ENCODE results near the gene ZBTB7C. TPM values are rescaled to one million over a fixed set of nuclear protein-coding genes. Genes with fewer than 3 reads are reported as not detected.

Gene ZBTB7C
- total and polyA plus RNA-seq, 9 of the 15 experiments (the other 6 are each of a cell fraction or from before 2014, with no cell fraction given), result not detected

- TF ChIP-seq ZNF764 (CRISPR knock-in tag; IDR thresholded peaks at IDR 0.05; ENCODE audit: low read depth), result no peak
- TF ChIP-seq ZNF609 (CRISPR knock-in tag; IDR thresholded peaks at IDR 0.05; ENCODE audit: borderline replicate concordance), result no peak
- TF ChIP-seq TFE3 (CRISPR knock-in tag; IDR thresholded peaks at IDR 0.05), result no peak
- TF ChIP-seq MTA3 (IDR thresholded peaks at IDR 0.05; ENCODE audit: borderline replicate concordance), result no peak
- no peak for TF ChIP-seq HES1 (IDR thresholded peaks at IDR 0.05; ENCODE audit: low read depth)
- no peak for TF ChIP-seq ZNF124 (CRISPR knock-in tag; IDR thresholded peaks at IDR 0.05)
- no peak for TF ChIP-seq ZNF586 (CRISPR knock-in tag; conservative IDR thresholded peaks at IDR 0.05)
- TF ChIP-seq ZBTB26 (CRISPR knock-in tag; IDR thresholded peaks at IDR 0.05), result no peak
Measured at GRCh38 chr18:48078448-48078847, 330.7 kb downstream of the ZBTB7C start (continued).

All from K562 (cell line).